B cell (primary cell): ENCODE data around the gene GPHN. TPM values are rescaled to one million over a fixed set of nuclear protein-coding genes. Genes with fewer than 3 reads are reported as not detected.

Experiments
- ATAC-seq: fragments of 200-7000 bp; cut with Tn5 transposase; one replicate; pipeline ENCODE4 v1.10.0; 2021; ENCODE audit warnings: low read depth, mild to moderate bottlenecking, moderate number of reproducible peaks, moderate library complexity
- CTCF ChIA-PET: fragments of 350-600 bp; sonication (Branson Sonifier 250); formaldehyde crosslinking; loops from one replicate; lab custom pipeline; 2021; ENCODE audit warnings: antibody characterized with exemption, inconsistent platforms; lab: Charles Lee
- POLR2A ChIA-PET: fragments of 350-600 bp; sonication (Branson Sonifier 250); formaldehyde crosslinking; loops from one replicate; lab custom pipeline; 2021; ENCODE audit warnings: antibody characterized with exemption; lab: Charles Lee
- DNase-seq: peaks from one replicate; pipeline ENCODE4 v3.0.0; 2013
- H2AFZ ChIP-seq: 2 replicates; pipeline ENCODE4 v1.6.1; 2012; ENCODE audit warnings: mild to moderate bottlenecking, low read depth, low read length; ENCODE audit not compliant: insufficient read depth, poor library complexity, severe bottlenecking
- H3K27ac ChIP-seq, 2 donors: 1 replicate in 1 of 2; 2 replicates in 1 of 2; pipeline ENCODE4 v1.5.1; 2012 to 2013; ENCODE audit warnings: low read length in 2 of 2, mild to moderate bottlenecking in 2 of 2, moderate library complexity in 1 of 2
- H3K27me3 ChIP-seq, 4 experiments: fragments of 200-600 bp in 1 of 4; sonication (generic) in 1 of 4; replicated peaks in 1 of 4; 1 replicate in 2 of 4; 2 replicates in 2 of 4; pipeline versions ENCODE4 v1.6.1 to v1.7.0; 2013 to 2016; ENCODE audit warnings: low read length in 3 of 4, mild to moderate bottlenecking in 2 of 4, mixed read lengths in 1 of 4, moderate library complexity in 1 of 4; ENCODE audit not compliant: insufficient read depth in 4 of 4, control insufficient read depth in 3 of 4; ENCODE audit errors: control extremely low read depth in 1 of 4
- H3K36me3 ChIP-seq, 2 experiments: replicated peaks in 1 of 2; 1 replicate in 1 of 2; 2 replicates in 1 of 2; pipeline versions ENCODE4 v1.6.1 to v1.7.1; 2013; ENCODE audit warnings: low read length in 1 of 2; ENCODE audit not compliant: insufficient read depth in 2 of 2, control insufficient read depth in 1 of 2; ENCODE audit errors: control extremely low read depth in 1 of 2, extremely low read depth in 1 of 2
- H3K4me1 ChIP-seq, 2 donors: fragments of 200-600 bp in 1 of 2; sonication (generic) in 1 of 2; 1 replicate in 1 of 2; 2 replicates in 1 of 2; pipeline versions ENCODE4 v1.5.1 to v1.6.1; 2013 to 2017; ENCODE audit warnings: low read length in 2 of 2; ENCODE audit not compliant: control insufficient read depth in 2 of 2, insufficient read depth in 2 of 2
- H3K4me2 ChIP-seq: replicated peaks from 2 replicates; pipeline ENCODE3; 2012; ENCODE audit warnings: mild to moderate bottlenecking, low read depth, low read length; ENCODE audit not compliant: poor library complexity, severe bottlenecking
- H3K4me3 ChIP-seq, 5 experiments: fragments of 200-600 bp in 1 of 5; sonication (generic) in 1 of 5; 1 replicate in 3 of 5; 2 replicates in 2 of 5; pipeline versions ENCODE4 v1.5.1 to v1.7.0; 2011 to 2016; ENCODE audit warnings: low read length in 4 of 5, mild to moderate bottlenecking in 4 of 5, low read depth in 2 of 5, control low read depth in 1 of 5, moderate library complexity in 1 of 5; ENCODE audit not compliant: insufficient read depth in 1 of 5; ENCODE audit errors: control extremely low read depth in 1 of 5, extremely low read depth in 1 of 5
- H3K79me2 ChIP-seq: fragments of 200-600 bp; sonication (generic); one replicate; pipeline ENCODE4 v1.6.0; 2016; ENCODE audit warnings: low read length; ENCODE audit not compliant: control insufficient read depth, insufficient read depth
- H3K9ac ChIP-seq: fragments of 200-600 bp; sonication (generic); 2 replicates; pipeline ENCODE4 v1.6.1; 2017; ENCODE audit warnings: mild to moderate bottlenecking, low read length, moderate library complexity
- H3K9me3 ChIP-seq, 3 donors: one replicate each; pipeline versions ENCODE4 v1.6.1 to v1.7.1; 2013; ENCODE audit warnings: low read length in 2 of 3; ENCODE audit not compliant: control insufficient read depth in 2 of 3, insufficient read depth in 1 of 3; ENCODE audit errors: control extremely low read depth in 1 of 3
- H4K20me1 ChIP-seq: 2 replicates; pipeline ENCODE4 v1.6.0; 2012; ENCODE audit warnings: mild to moderate bottlenecking, low read length; ENCODE audit not compliant: insufficient read depth, control insufficient read depth, poor library complexity, severe bottlenecking
- H3K27ac Mint-ChIP-seq: one replicate; pipeline ENCODE4 v1.8.0; 2021; ENCODE audit warnings: mixed read lengths
- H3K27me3 Mint-ChIP-seq: one replicate; pipeline ENCODE4 v1.8.0; 2021; ENCODE audit warnings: mixed read lengths
- H3K4me1 Mint-ChIP-seq: one replicate; pipeline ENCODE4 v1.8.0; 2021; ENCODE audit warnings: mixed read lengths
- H3K4me3 Mint-ChIP-seq: one replicate; pipeline ENCODE4 v1.8.0; 2021; ENCODE audit warnings: mixed read lengths
- H3K9me3 Mint-ChIP-seq: one replicate; pipeline ENCODE4 v1.8.0; 2022; ENCODE audit warnings: mixed read lengths; ENCODE audit not compliant: insufficient read depth
- EZH2 ChIP-seq: IDR thresholded peaks from 2 replicates; pipeline ENCODE4 v1.6.1; 2012; ENCODE audit warnings: borderline replicate concordance, low read depth, mild to moderate bottlenecking, moderate library complexity, low read length; ENCODE audit not compliant: insufficient read depth, poor library complexity, severe bottlenecking
- WGBS: methylation state at CpG from one replicate; pipeline ENCODE4 v1.1.5; 2013; ENCODE audit warnings: missing lambda C conversion rate; ENCODE audit not compliant: insufficient coverage; 5-methylcytosine and 5-hydroxymethylcytosine counted together
- intact Hi-C: fragments of 100-400 bp; cut with micrococcal nuclease; formaldehyde crosslinking; loops from one replicate; pipeline ENCODE4 v1.10.0; 2022
- polyA plus RNA-seq: library from polyadenylated mRNA; depleted of rRNA; stranded (reverse); fragments of >200 nt; gene quantifications from 2 replicates; pipeline ENCODE4 v1.2.3, GENCODE V29; 2012
- total RNA-seq, 2 donors: library from RNA; stranded (reverse); fragments of 120-200 nt in 1 of 2; gene quantifications; 1 replicate in 1 of 2; 2 replicates in 1 of 2; pipeline versions ENCODE4 v1.2.3 to v1.2.4, GENCODE V29; 2013 to 2022
- TF ChIP-seq, protein P1 (sequence below): fragments of 200-600 bp; IDR thresholded peaks from one replicate; pipeline ENCODE4 v1.8.0; 2022; ENCODE audit warnings: antibody characterized with exemption, mild to moderate bottlenecking

GPHN gene
- total and polyA plus RNA-seq, 2 donors (not counting 1 experiment from before 2014, with no cell fraction given): 3.4 to 18.0 TPM

GRCh38 chr14:66859063-66859671, 351.2 kb downstream of the GPHN start:
- WGBS: 100% methylated on average over 2 of the region's 5 CpGs
- no peaks in the 10 kb centered on the region for H3K27me3 Mint-ChIP-seq
- Histone ChIP-seq H3K36me3 (no peaks in the 10 kb centered on the region), H4K20me1 (no peaks in the 10 kb centered on the region), H3K79me2 (no peaks in the 10 kb centered on the region), H3K27me3 (no peaks in the 10 kb centered on the region), H3K4me2 (no peak overlapping the region), H2AFZ (no peak overlapping the region), H3K4me3 (no peak overlapping the region), H3K27ac (no peak overlapping the region), H3K9ac (no peak overlapping the region), H3K9me3 (peaks cover 0 to 3% (median 0%) of the 10 kb centered on the region in 3 donors), H3K4me1 (no peaks in the 10 kb centered on the region)
- ChIA-PET CTCF (no interaction called here), POLR2A (no interaction called here)
- peaks cover 11% of the 10 kb centered on the region for H3K9me3 Mint-ChIP-seq
- no peaks in the 10 kb centered on the region for H3K4me1 Mint-ChIP-seq
- no peak for ATAC-seq
- DNase-seq: no peak
- no peak overlapping the region for H3K27ac Mint-ChIP-seq
- H3K4me3 Mint-ChIP-seq: no peak overlapping the region
- TF ChIP-seq EZH2: no peak
- TF ChIP-seq, protein P1, sequence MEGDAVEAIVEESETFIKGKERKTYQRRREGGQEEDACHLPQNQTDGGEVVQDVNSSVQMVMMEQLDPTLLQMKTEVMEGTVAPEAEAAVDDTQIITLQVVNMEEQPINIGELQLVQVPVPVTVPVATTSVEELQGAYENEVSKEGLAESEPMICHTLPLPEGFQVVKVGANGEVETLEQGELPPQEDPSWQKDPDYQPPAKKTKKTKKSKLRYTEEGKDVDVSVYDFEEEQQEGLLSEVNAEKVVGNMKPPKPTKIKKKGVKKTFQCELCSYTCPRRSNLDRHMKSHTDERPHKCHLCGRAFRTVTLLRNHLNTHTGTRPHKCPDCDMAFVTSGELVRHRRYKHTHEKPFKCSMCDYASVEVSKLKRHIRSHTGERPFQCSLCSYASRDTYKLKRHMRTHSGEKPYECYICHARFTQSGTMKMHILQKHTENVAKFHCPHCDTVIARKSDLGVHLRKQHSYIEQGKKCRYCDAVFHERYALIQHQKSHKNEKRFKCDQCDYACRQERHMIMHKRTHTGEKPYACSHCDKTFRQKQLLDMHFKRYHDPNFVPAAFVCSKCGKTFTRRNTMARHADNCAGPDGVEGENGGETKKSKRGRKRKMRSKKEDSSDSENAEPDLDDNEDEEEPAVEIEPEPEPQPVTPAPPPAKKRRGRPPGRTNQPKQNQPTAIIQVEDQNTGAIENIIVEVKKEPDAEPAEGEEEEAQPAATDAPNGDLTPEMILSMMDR: no peak
- intact Hi-C loops: no loop called here

- H3K27ac Mint-ChIP-seq: no peak overlapping the region
- no peak for DNase-seq
- no peaks in the 10 kb centered on the region for H3K27me3 Mint-ChIP-seq
- no peak overlapping the region for H3K4me3 Mint-ChIP-seq
- Histone ChIP-seq H4K20me1 (no peaks in the 10 kb centered on the region), H3K9me3 (no peaks in the 10 kb centered on the region), H3K79me2 (no peaks in the 10 kb centered on the region), H3K27me3 (no peaks in the 10 kb centered on the region), H3K27ac (no peak overlapping the region), H3K4me3 (no peak overlapping the region), H3K36me3 (no peaks in the 10 kb centered on the region), H2AFZ (no peak overlapping the region), H3K4me1 (no peaks in the 10 kb centered on the region), H3K4me2 (no peak overlapping the region), H3K9ac (no peak overlapping the region)
- ChIA-PET POLR2A (no interaction called here), CTCF (no interaction called here)
- H3K4me1 Mint-ChIP-seq: no peaks in the 10 kb centered on the region
- peaks cover 13% of the 10 kb centered on the region for H3K9me3 Mint-ChIP-seq
- TF ChIP-seq EZH2: no peak
- TF ChIP-seq, protein P1: no peak
- no peak for ATAC-seq
- intact Hi-C loops: no loop called here
These were observed 373.6 kb downstream of the GPHN start for GRCh38 chr14:66881596-66881995.
